ENCODE data around the gene ERC1.
"Not testable (repeated sequence)": the region's sequence is repeated elsewhere in the genome, so short reads cannot be mapped to it uniquely, and the experiment has no call there.

- not testable (repeated sequence) for TF ChIP-seq RBAK (tag by site-specific recombination; IDR thresholded peaks at IDR 0.05); ZSCAN30 (tag by site-specific recombination; IDR thresholded peaks at IDR 0.05); ZNF670 (tag by site-specific recombination; IDR thresholded peaks at IDR 0.05; ENCODE audit: low read depth)
Measured at GRCh38 chr12:1339178-1339541, 348.1 kb downstream of the ERC1 start.
